Measurements from ENCODE around the gene MAMLD1. TPM values are rescaled to one million over a fixed set of nuclear protein-coding genes. Genes with fewer than 3 reads are reported as not detected.

MAMLD1 gene
- total RNA-seq, 3 donors from 2014 or later (not counting 1 experiment from before 2014, with no cell fraction given), result 0.23 to 1.1 (median 0.45) TPM

DNA sequence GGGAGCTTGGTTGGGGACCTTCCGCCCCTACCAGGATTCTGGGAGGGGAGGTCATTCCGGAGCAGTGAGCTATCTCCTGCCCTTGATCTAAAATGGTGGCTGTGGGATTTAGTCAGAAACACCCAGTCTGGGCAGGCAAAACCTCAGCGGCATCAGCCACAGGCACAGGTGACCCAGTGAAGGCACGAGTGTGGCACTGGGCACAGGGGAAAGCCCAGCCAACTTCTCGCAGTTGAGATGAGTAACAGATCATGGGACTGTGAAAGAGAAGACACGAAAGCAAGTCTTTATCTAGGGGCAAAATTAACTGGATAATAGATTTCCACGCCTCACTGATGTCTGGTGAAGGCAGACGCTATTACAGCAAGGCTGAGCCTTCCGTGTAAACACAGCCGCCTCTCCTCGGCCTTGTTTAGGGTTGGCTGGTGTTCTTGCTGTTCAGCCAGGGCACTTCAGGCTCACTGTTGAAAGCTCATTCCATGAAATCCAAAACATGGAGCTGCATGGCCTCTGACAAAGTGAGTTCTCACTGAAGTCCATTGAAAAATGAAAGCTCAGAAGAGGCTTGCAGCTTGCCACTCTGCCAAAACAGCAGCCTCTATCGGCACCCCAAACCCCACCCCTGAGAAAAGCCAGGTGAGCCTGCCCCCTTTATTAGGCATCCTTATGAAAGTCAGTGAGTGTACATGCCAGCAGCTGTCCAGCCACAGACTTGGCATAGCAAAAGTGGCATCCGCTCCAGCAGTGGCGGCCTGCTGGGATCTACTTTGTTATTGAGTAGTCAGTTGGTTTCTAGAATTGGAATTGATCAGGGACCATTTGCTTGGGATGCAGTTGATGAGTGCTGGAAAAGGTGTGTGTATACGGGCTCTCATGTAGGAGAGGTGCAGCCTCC is 103.0 kb downstream of the MAMLD1 start:
- Histone ChIP-seq H3K36me3 (ENCODE audit: control insufficient read depth, insufficient read depth, low read length) (no peaks in the 10 kb centered on the region), H3K4me3 (ENCODE audit: low read length) (no peak overlapping the region), H3K27ac (ENCODE audit: low read length) (no peak overlapping the region), H3K9me3 (ENCODE audit: control insufficient read depth, insufficient read depth, low read length) (no peaks in the 10 kb centered on the region), H3K4me1 (ENCODE audit: control insufficient read depth, insufficient read depth, low read length) (no peaks in the 10 kb centered on the region), H3K27me3 (ENCODE audit: control insufficient read depth, insufficient read depth, low read length) (no peaks in the 10 kb centered on the region)
- TF ChIP-seq, protein P1, sequence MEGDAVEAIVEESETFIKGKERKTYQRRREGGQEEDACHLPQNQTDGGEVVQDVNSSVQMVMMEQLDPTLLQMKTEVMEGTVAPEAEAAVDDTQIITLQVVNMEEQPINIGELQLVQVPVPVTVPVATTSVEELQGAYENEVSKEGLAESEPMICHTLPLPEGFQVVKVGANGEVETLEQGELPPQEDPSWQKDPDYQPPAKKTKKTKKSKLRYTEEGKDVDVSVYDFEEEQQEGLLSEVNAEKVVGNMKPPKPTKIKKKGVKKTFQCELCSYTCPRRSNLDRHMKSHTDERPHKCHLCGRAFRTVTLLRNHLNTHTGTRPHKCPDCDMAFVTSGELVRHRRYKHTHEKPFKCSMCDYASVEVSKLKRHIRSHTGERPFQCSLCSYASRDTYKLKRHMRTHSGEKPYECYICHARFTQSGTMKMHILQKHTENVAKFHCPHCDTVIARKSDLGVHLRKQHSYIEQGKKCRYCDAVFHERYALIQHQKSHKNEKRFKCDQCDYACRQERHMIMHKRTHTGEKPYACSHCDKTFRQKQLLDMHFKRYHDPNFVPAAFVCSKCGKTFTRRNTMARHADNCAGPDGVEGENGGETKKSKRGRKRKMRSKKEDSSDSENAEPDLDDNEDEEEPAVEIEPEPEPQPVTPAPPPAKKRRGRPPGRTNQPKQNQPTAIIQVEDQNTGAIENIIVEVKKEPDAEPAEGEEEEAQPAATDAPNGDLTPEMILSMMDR (IDR thresholded peaks at IDR 0.05), result no peak
- Mint-ChIP-seq H3K4me3 (no peak overlapping the region), H3K36me3 (no peaks in the 10 kb centered on the region), H3K9me3 (no peaks in the 10 kb centered on the region), H3K27ac (no peak overlapping the region), H3K27me3 (ENCODE audit: low read depth in 2 of 2) (no peaks in the 10 kb centered on the region), H3K4me1 (no peaks in the 10 kb centered on the region)
- WGBS (ENCODE audit: insufficient coverage), result 87% methylated on average over 15 of the region's 15 CpGs
- ATAC-seq (no peak), DNase-seq (no peak)
- intact Hi-C loops (cut with micrococcal nuclease), result no loop called here

DNA sequence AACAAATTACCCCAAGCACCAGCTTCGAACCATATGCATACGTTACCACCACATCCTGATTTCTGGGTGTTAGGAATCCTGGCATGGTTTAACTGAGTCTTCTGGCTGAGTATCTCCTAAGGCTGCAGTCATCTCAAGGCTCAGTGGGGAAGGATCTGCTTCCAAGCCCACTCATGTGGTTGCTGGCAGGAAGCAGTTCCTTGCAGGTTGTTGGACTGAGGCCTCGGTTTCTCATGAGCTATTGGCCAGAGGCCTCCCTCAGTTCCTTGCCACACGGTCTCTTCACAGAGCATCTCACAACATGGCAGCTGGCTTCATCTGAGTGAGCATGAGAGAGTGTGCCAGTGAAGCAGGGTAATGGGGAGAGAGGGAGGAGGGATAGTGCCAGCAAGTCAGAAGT is 109.2 kb downstream of the MAMLD1 start:
- WGBS (ENCODE audit: insufficient coverage), result 100% methylated on average over 2 of the region's 4 CpGs
- Histone ChIP-seq H3K27me3 (ENCODE audit: control insufficient read depth, insufficient read depth, low read length) (no peaks in the 10 kb centered on the region), H3K4me3 (ENCODE audit: low read length) (no peak overlapping the region), H3K27ac (ENCODE audit: low read length) (no peak overlapping the region), H3K36me3 (ENCODE audit: control insufficient read depth, insufficient read depth, low read length) (no peaks in the 10 kb centered on the region), H3K9me3 (ENCODE audit: control insufficient read depth, insufficient read depth, low read length) (no peaks in the 10 kb centered on the region), H3K4me1 (ENCODE audit: control insufficient read depth, insufficient read depth, low read length) (peaks cover 4% of the 10 kb centered on the region)
- no peaks in the 10 kb centered on the region for H3K36me3 Mint-ChIP-seq
- intact Hi-C loops (cut with micrococcal nuclease), result no loop called here
- DNase-seq, result no peak
- H3K9me3 Mint-ChIP-seq, result no peaks in the 10 kb centered on the region
- peaks cover 0 to 2% of the 10 kb centered on the region in 2 donors for H3K27me3 Mint-ChIP-seq (ENCODE audit: low read depth in 2 of 2)
- ATAC-seq, result no peak
- no peaks in the 10 kb centered on the region for H3K4me1 Mint-ChIP-seq
- TF ChIP-seq, protein P1 (IDR thresholded peaks at IDR 0.05), result no peak
- H3K27ac Mint-ChIP-seq, result no peak overlapping the region
- H3K4me3 Mint-ChIP-seq, result no peak overlapping the region

DNA sequence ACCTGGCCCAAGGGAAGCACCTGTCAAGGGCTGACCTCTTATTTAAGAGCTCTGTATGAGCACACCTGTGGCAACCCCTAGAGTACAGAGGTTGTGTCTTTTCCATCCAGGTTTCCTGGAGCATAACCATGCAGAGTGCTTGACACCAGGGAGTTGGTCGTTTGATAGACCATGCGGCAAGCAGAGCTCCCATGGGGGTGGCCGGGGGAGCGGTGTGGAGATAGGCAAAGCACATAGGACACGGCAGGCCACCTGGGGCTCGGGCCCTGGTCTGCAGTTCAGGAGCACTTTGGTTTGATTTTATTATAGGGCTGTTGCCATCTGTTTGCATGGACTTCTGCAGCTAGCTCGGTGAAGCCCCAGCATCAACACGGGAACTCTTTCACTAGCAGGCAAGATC is 110.3 kb downstream of the MAMLD1 start:
- 78% methylated on average over 8 of the region's 8 CpGs for WGBS (ENCODE audit: insufficient coverage)
- intact Hi-C loops (cut with micrococcal nuclease), result no loop called here
- Mint-ChIP-seq H3K4me1 (no peaks in the 10 kb centered on the region), H3K9me3 (no peaks in the 10 kb centered on the region), H3K27me3 (ENCODE audit: low read depth in 2 of 2) (peaks cover 0 to 2% of the 10 kb centered on the region in 2 donors), H3K27ac (no peak overlapping the region), H3K36me3 (no peaks in the 10 kb centered on the region), H3K4me3 (no peak overlapping the region)
- TF ChIP-seq, protein P1 (IDR thresholded peaks at IDR 0.05), result no peak
- no peak overlapping the region for H3K27ac ChIP-seq (ENCODE audit: low read length)
- H3K4me3 ChIP-seq (ENCODE audit: low read length), result no peak overlapping the region
- H3K36me3 ChIP-seq (ENCODE audit: control insufficient read depth, insufficient read depth, low read length), result no peaks in the 10 kb centered on the region
- no peak for DNase-seq
- peaks cover 12% of the 10 kb centered on the region for H3K4me1 ChIP-seq (ENCODE audit: control insufficient read depth, insufficient read depth, low read length)
- H3K27me3 ChIP-seq (ENCODE audit: control insufficient read depth, insufficient read depth, low read length), result no peaks in the 10 kb centered on the region
- no peak for ATAC-seq
- no peaks in the 10 kb centered on the region for H3K9me3 ChIP-seq (ENCODE audit: control insufficient read depth, insufficient read depth, low read length)

All from natural killer cell (primary cell).